ENCODE measurements around the gene INPPL1.
"Not testable (repeated sequence)": the region's sequence is repeated elsewhere in the genome, so short reads cannot be mapped to it uniquely, and the experiment has no call there.

Gene INPPL1

DNA sequence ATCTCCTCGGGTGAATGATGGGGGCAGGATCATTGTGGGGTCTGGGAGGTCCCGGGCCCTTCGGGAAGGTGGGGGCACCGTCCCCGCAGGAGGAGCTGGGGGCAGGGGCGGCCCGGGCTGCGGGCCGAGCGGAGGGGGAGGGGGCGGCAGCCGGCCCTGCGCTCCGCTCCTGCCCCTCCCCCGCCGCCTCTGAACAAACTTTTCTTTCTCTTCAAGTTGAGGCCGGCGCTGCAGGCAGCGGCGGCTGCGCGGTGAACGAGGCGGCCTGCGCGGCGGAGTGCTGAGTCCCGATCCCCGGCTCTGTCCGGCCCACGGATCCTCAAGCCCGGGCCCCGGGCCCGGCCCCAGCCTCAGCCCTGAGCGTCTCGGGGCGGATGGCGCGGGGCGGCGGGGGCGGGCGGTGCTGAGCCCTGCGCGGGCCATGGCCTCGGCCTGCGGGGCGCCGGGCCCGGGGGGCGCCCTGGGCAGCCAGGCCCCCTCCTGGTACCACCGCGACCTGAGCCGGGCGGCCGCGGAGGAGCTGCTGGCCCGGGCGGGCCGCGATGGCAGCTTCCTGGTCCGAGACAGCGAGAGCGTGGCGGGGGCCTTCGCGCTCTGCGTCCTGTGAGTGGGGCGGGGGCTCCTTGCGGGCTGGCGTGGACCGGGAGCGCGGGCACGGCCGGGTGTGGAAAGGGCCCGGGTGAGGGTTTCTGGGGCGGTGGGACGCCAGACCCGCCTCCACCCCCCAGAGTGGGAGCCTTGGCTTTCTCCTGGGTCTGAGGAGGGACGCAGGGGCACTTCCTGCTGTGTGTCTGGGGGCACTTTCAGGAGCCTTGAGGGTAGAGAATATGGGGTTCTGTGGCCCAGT is at the start of gene INPPL1:
Gene INPPL1 (plus strand): TSS at position 204 of the 847 bp plus-strand sequence. CDS start 218 bp downstream, at position 422.
- no peak for DNase-seq

DNA sequence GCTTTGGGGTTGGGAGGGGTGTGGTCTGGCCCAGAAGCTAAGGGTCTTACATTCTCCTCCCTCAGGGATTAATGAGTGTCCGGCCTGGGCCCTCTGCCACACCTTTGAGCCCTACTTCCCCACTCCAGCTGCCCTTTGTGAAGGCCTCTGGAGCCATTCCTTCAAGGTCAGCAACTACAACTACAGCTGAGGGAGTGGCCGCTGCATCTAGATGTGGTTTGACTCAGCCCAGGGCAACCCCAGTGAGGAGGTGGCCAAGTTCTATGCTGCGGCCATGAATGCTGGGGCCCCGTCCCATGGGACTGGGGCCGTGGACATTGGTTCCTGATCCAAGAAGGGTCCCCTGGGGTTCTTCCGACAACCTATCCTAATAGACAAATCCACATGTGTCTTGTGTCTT is 46.9 kb upstream of the INPPL1 start:
- no peak for DNase-seq

DNA sequence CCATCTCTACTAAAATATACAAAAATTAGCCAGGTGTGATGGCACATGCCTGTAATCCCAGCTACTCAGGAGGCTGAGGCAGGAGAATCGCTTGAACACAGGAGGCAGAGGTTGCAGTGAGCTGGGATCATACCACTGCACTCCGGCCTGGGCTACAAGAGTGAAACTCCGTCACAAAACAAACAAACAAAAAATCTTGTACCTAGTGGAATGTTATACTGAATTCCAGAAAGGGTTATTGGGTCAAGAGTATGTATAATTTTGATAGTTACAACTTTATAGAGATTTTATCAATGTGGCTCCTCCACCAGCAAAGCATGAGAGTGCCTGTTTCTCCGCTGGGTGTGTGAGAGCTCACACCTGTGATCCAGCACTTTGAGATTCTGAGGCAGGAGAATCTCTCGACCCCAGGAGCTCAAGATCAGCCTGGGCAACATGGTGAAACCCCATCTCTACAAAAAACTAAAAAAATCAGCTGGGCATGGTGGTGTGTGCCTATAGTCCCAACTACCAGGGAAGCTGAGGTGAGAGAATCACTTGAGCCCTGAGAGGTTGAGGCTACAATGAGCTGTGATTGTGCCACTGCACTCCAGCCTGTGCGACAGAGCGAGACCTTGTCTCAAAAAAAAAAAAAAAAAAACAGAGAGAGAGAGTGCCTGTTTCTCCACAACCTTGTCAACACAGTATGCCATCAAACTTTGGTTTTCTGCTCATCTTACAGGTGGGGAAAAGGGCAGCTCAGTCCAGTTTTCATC is 45.3 kb upstream of the INPPL1 start:
- no peak for DNase-seq

DNA sequence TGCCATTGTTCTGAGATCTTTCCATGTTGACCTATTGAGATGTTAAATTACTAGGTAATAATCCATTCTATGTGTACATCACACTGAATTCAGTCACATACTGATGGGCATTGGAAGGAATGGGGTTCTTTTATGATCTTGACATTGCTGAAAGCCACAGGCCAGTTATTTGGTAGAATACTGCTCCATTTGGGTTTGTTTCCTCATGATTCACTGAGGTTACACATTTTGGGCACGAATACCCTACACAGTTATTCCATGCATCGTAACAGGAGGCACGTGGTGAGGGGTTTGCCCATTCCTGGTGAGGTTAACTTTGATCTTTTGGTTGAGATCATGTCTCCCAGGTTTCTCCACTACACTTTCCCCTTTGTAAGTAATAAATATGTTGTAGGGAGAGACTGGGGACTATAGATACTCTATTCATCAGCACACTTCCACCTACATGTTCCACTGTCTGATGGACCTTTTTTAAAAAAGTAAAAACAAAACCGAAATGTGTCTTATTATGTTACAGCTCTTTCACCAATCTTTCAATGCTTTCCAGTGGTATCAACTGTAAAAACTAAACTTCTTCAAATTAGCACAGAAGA is 44.7 kb upstream of the INPPL1 start:
- no peak for DNase-seq

- not testable (repeated sequence) for DNase-seq
Measured at GRCh38 chr11:72180892-72181552, 43.5 kb upstream of the INPPL1 start.

- not testable (repeated sequence) for DNase-seq
Measured at GRCh38 chr11:72181553-72181958, 43.0 kb upstream of the INPPL1 start.

DNA sequence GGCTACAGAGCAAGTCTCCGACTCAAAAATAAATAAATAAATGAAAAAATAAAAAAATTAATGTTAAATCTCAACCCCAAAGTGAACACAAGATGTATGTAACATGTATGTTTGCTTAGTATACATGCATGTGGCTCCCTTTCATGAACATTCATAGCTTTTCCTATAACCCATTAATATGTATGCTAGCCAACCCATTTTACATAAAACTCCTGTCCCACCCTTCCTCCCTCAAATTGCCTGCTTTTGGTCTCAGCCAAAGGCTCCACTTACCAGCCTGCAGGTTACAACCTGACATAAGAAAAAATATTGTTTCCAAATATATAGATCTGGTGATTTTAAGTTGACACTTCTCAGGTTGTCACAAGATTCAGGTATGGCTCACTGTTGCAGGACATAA is 36.3 kb upstream of the INPPL1 start:
- DNase-seq = no peak

GRCh38 chr11:72189455-72190250 is 34.9 kb upstream of the INPPL1 start:
- no peak for DNase-seq

DNA sequence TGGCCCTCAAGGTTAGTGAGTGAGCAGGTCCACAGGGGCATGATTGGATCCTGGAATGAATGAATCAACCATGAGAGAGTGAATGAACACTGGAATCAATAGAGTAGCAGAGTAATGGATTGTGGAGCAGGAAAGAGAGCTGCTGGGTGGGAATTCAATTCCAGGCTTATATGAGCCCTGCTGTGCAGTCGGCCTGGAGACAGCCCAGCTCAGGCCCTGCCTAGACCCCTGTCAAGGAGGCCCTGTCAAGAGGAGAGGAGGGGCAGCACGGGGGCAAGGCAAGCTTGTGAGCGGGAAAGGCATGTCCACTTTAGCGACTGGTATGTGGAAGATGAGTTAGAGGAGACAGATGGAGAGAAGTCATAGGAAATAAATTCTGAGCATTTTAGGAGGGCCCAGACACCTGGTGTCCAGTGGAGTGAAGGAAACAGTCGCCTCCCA is 33.9 kb upstream of the INPPL1 start:
- DNase-seq = no peak

GRCh38 chr11:72191961-72192381 is 32.6 kb upstream of the INPPL1 start, which contains the start of gene FOLR1:
TSS of gene FOLR1 (plus strand) at chr11:72192140. CDS start at chr11:72192174, 34 bp downstream.
- DNase-seq = no peak

DNA sequence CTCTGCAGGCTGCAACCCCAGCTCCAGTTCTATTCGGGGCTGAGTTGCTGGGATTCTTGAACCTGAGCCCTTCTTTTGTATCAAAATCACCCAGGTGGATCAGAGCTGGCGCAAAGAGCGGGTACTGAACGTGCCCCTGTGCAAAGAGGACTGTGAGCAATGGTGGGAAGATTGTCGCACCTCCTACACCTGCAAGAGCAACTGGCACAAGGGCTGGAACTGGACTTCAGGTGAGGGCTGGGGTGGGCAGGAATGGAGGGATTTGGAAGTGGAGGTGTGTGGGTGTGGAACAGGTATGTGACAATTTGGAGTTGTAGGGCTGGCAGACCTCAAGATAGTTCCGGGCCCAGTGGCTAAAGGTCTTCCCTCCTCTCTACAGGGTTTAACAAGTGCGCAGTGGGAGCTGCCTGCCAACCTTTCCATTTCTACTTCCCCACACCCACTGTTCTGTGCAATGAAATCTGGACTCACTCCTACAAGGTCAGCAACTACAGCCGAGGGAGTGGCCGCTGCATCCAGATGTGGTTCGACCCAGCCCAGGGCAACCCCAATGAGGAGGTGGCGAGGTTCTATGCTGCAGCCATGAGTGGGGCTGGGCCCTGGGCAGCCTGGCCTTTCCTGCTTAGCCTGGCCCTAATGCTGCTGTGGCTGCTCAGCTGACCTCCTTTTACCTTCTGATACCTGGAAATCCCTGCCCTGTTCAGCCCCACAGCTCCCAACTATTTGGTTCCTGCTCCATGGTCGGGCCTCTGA is 28.9 kb upstream of the INPPL1 start:
- DNase-seq = no peak

DNA sequence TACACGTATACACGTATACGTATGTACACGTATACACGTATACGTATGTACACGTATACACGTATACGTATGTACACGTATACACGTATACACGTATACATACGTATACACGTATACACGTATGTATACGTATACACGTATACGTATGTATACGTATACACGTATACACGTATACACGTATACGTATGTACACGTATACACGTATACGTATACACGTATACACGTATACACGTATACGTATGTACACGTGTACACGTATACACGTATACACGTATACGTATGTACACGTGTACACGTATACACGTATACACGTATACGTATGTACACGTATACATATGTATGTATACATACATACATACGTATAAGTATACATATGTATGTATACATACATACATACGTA is 23.1 kb upstream of the INPPL1 start:
- not testable (repeated sequence) for DNase-seq

DNA sequence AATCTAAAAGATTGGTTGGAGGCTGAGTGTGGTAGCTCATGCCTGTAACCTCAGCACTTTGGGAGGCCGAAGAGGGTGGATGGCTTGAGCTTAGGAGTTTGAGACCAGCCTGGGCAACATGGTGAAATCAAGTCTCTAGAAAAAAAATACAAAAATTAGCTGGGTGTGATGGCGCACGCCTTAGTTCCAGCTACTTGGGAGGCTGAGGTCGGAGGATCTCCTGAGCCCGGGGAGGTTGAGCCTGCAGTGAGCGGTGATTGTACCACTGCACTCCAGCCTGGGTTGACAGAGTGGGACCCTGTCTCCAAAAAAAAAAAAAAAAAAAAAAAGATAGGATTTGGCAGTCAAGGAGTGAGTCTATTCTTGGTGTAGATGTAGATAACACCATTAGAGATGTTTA is 22.0 kb upstream of the INPPL1 start:
- no peak for DNase-seq

DNA sequence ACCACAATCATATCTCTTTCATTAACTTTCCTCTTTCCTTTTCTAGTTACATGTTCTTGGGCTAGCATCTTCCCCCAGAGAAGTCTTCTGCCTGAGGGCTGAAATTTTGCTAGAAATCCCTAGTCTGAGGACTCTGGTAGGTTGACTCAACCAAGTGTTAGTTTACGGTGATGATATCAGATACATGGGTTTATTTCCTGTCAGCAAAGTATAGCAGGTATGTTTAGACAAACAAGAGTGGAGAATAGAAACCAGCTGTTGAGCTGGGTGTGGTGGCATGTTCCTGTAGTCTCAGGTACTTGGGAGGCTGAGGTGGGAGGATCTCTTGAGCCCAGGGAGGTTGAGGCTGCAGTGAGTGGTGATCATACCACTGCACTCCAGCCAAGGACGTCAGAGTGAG is 21.4 kb upstream of the INPPL1 start:
- DNase-seq = no peak

DNA sequence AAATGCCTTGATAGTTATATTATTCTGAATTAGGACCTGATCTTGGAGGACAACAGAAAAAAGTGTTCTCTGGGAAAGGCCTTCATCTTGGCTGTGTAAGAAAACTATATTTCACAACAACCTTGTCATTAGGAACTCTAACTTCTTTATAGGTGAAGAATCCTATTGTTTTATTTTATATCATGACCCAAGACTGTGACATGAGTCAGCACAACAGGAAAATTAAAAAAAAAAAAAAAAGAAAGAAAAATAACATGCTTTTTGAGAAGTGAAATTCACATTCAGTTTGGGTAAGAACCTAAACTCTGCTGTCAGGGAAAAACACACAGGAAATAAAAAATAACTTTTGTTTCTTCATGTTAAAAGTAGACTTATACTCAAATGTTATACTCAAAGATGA is 19.7 kb upstream of the INPPL1 start:
- no peak for DNase-seq

GRCh38 chr11:72206794-72207193 is 17.8 kb upstream of the INPPL1 start:
- DNase-seq = not testable (repeated sequence)

GRCh38 chr11:72208281-72208680 is 16.3 kb upstream of the INPPL1 start:
- DNase-seq = no peak

DNA sequence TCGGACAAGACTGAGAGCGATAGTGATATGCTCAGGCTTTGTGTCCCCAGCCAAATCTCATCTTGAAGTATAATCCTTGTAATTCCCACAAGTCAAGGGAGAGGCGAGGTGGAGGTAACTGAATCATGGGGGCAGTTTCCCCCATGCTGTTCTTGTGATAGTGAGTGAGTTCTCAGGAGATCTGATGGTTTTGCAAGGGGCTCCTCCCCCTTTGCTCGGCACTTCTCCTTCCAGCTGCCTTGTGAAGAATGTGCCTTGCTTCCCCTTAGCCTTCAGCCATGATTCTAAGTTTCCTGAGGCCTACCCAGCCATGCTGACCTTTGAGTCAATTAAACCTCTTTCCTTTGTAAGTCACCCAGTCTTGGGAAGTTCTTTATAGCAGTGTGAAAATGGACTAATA is 15.5 kb upstream of the INPPL1 start:
- no peak for DNase-seq

- DNase-seq = no peak
Measured at GRCh38 chr11:72216638-72217037, 7.9 kb upstream of the INPPL1 start, which contains the start of gene FOLR2. TSS of gene FOLR2 (plus strand) at chr11:72216794. CDS start at chr11:72218585, 1,791 bp downstream.

DNA sequence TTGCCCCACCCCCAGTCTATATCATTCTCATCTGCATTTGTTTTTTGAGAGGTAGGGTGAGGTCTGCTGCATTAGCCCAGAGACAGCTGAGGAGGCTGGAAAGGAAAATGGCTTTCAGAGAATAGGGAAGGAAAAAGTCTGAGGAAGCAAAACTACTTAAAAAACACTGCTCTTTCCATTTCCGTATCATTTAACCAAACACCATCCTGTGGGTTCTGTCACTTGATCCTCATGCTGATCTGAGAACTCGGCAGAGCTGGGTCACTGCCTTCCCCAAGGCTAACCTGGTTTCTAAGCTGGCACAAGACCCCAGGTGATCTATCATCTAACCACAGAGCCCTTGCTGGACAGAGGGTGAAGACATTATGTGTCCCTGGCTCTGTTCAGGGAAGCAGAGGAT is 6.7 kb upstream of the INPPL1 start:
- no peak for DNase-seq

DNA sequence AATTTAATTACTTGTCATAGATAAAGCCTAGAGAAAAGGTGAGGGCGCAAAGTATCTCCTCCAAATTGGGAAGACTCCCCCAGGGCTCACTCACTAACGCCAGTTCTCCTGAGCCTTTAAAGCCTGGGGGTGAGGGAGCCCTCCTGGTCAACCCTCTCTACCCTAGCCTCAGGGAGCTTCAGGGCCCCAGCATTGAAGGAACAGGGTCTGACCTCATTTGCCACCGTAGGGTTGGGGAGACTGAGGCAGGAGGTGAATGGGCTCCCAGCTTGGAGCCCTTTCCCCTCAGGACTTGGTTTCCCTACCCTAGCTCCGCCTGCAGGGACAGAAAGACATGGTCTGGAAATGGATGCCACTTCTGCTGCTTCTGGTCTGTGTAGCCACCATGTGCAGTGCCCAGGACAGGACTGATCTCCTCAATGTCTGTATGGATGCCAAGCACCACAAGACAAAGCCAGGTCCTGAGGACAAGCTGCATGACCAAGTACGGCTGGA is 6.3 kb upstream of the INPPL1 start:
- DNase-seq = no peak
